Upper lobe of left lung (tissue), 6 donors: Measurements from ENCODE around the gene MSX2. TPM values are rescaled to one million over a fixed set of nuclear protein-coding genes. Genes with fewer than 3 reads are reported as not detected.
"Not testable (repeated sequence)": the region's sequence is repeated elsewhere in the genome, so short reads cannot be mapped to it uniquely, and the experiment has no call there.

Source experiments
- ATAC-seq, 2 donors: fragments of 200-7000 bp; cut with Tn5 transposase; one replicate each; pipeline ENCODE4 v1.9.1; 2022; ENCODE audit warnings: mild to moderate bottlenecking in 2 of 2, moderate library complexity in 2 of 2; ENCODE audit not compliant: low FRiP score in 2 of 2
- DNase-seq, 2 donors: peaks; one replicate each; pipeline ENCODE4 v3.0.0-alpha.2; 2019 to 2020
- H3K27ac ChIP-seq, 4 donors: fragments of 200-600 bp; sonication (generic); one replicate each; pipeline ENCODE4 v1.5.1; 2016 to 2019
- H3K27me3 ChIP-seq, 4 donors: fragments of 200-600 bp; sonication (generic); one replicate each; pipeline ENCODE4 v1.5.1; 2017 to 2019
- H3K36me3 ChIP-seq, 4 donors: fragments of 200-600 bp; sonication (generic); one replicate each; pipeline ENCODE4 v1.5.1; 2016 to 2019
- H3K4me1 ChIP-seq, 4 donors: fragments of 200-600 bp; sonication (generic); one replicate each; pipeline ENCODE4 v1.5.1; 2018 to 2019
- H3K4me3 ChIP-seq, 4 donors: fragments of 200-600 bp; sonication (generic); one replicate each; pipeline ENCODE4 v1.5.1; 2017 to 2019; ENCODE audit warnings: mild to moderate bottlenecking in 2 of 4, moderate library complexity in 1 of 4
- H3K9me3 ChIP-seq, 4 donors: fragments of 200-600 bp; sonication (generic); one replicate each; pipeline ENCODE4 v1.5.1; 2018 to 2019
- CTCF ChIP-seq, 6 experiments: fragments of 450-650 bp in 4 of 6; fragments of 200-600 bp in 2 of 6; sonication (generic) in 2 of 6; IDR thresholded peaks; one replicate each; pipeline ENCODE4 v1.5.1; 2016 to 2019; ENCODE audit warnings: antibody characterized with exemption in 6 of 6
- EP300 ChIP-seq, 4 donors: sonication (generic); formaldehyde crosslinking; IDR thresholded peaks; one replicate each; pipeline ENCODE4 v1.5.1; 2017; ENCODE audit warnings: antibody characterized with exemption in 4 of 4, control low read depth in 2 of 4
- POLR2A ChIP-seq, 4 donors: fragments of 450-650 bp; IDR thresholded peaks; one replicate each; pipeline ENCODE4 v1.5.1; 2016 to 2017; ENCODE audit warnings: antibody characterized with exemption in 4 of 4, mild to moderate bottlenecking in 2 of 4
- POLR2AphosphoS5 ChIP-seq, 2 donors: sonication (generic); formaldehyde crosslinking; IDR thresholded peaks; one replicate each; pipeline ENCODE4 v1.5.1; 2017; ENCODE audit warnings: antibody characterized with exemption in 2 of 2
- WGBS, 2 donors: methylation state at CpG; one replicate each; pipeline ENCODE4 v1.1.5; 2017 to 2018; 5-methylcytosine and 5-hydroxymethylcytosine counted together
- total RNA-seq, 6 donors: library from RNA; depleted of rRNA in 4 of 6; stranded (reverse); fragments of >200 nt in 4 of 6; gene quantifications; one replicate each; pipeline versions ENCODE4 v1.1.0 to v1.2.1, GENCODE V29; 2016 to 2021
- donor health status: DM: no; HTN: no; CAD: no; lungs with moderate emphysema.
- donor health status: DM: no; HTN: yes; CAD: no; lungs with severe emphysema.

Gene MSX2
- total RNA-seq, 6 donors from 2014 or later: 0.44 to 1.6 (median 1.5) TPM; not detected in 2

GRCh38 chr5:174760721-174761120 is 36.3 kb downstream of the MSX2 start:
- H3K36me3 ChIP-seq: no peaks in the 10 kb centered on the region
- no peak for TF ChIP-seq POLR2A (IDR thresholded peaks at IDR 0.05)
- TF ChIP-seq EP300 (IDR thresholded peaks at IDR 0.05): no peak
- TF ChIP-seq CTCF (IDR thresholded peaks at IDR 0.05): no peak
- TF ChIP-seq POLR2AphosphoS5 (IDR thresholded peaks at IDR 0.05): no peak
- no peaks in the 10 kb centered on the region for H3K27me3 ChIP-seq
- no peak overlapping the region for H3K27ac ChIP-seq
- no peak overlapping the region for H3K4me3 ChIP-seq
- no peaks in the 10 kb centered on the region for H3K4me1 ChIP-seq
- ATAC-seq: no peak
- no peaks in the 10 kb centered on the region for H3K9me3 ChIP-seq
- WGBS, 2 donors: 91% methylated on average over 11 of the region's 11 CpGs
- no peak for DNase-seq

- H3K27me3 ChIP-seq, H3K36me3 ChIP-seq, H3K4me3 ChIP-seq, H3K4me1 ChIP-seq, DNase-seq, H3K9me3 ChIP-seq, H3K27ac ChIP-seq, ATAC-seq: not testable (repeated sequence)
- WGBS, 2 donors: 92 to 93% methylated on average over 2 of the region's 2 CpGs
Observed at GRCh38 chr5:174761341-174761740, 37.0 kb downstream of the MSX2 start.

- WGBS, 2 donors: 79 to 84% methylated on average over 9 to 10 of the region's 10 CpGs
- ATAC-seq (no peak), DNase-seq (no peak)
- no peaks in the 10 kb centered on the region for H3K27me3 ChIP-seq
- no peaks in the 10 kb centered on the region for H3K36me3 ChIP-seq
- no peak overlapping the region for H3K4me3 ChIP-seq
- no peaks in the 10 kb centered on the region for H3K4me1 ChIP-seq
- no peak overlapping the region for H3K27ac ChIP-seq
- no peaks in the 10 kb centered on the region for H3K9me3 ChIP-seq
- no peak for TF ChIP-seq EP300 (IDR thresholded peaks at IDR 0.05)
- no peak for TF ChIP-seq POLR2AphosphoS5 (IDR thresholded peaks at IDR 0.05)
Observed at GRCh38 chr5:174764309-174764708, 39.9 kb downstream of the MSX2 start.

- ATAC-seq (no peak), DNase-seq (peak in 1 of 2 donors; percentile 20)
- Histone ChIP-seq H3K4me3 (no peak overlapping the region), H3K36me3 (no peaks in the 10 kb centered on the region), H3K4me1 (no peaks in the 10 kb centered on the region), H3K27me3 (no peaks in the 10 kb centered on the region), H3K27ac (no peak overlapping the region), H3K9me3 (no peaks in the 10 kb centered on the region)
- no peak for TF ChIP-seq CTCF (IDR thresholded peaks at IDR 0.05)
- TF ChIP-seq POLR2AphosphoS5 (IDR thresholded peaks at IDR 0.05): no peak
- no peak for TF ChIP-seq EP300 (IDR thresholded peaks at IDR 0.05)
- no peak for TF ChIP-seq POLR2A (IDR thresholded peaks at IDR 0.05)
- WGBS, 2 donors: 79 to 89% methylated on average over 18 of the region's 18 CpGs
Observed at GRCh38 chr5:174765540-174765939, 41.2 kb downstream of the MSX2 start.

- H3K36me3 ChIP-seq: no peaks in the 10 kb centered on the region
- no peak overlapping the region for H3K4me3 ChIP-seq
- ATAC-seq (no peak), DNase-seq (no peak)
- no peak overlapping the region for H3K27ac ChIP-seq
- WGBS, 2 donors: 57 to 68% methylated on average over 4 of the region's 4 CpGs
- no peaks in the 10 kb centered on the region for H3K4me1 ChIP-seq
- no peaks in the 10 kb centered on the region for H3K27me3 ChIP-seq
- TF ChIP-seq POLR2A (IDR thresholded peaks at IDR 0.05): no peak
- no peak for TF ChIP-seq EP300 (IDR thresholded peaks at IDR 0.05)
- no peak for TF ChIP-seq POLR2AphosphoS5 (IDR thresholded peaks at IDR 0.05)
- TF ChIP-seq CTCF (IDR thresholded peaks at IDR 0.05): no peak
- H3K9me3 ChIP-seq: no peaks in the 10 kb centered on the region
Observed at GRCh38 chr5:174767670-174768069, 43.3 kb downstream of the MSX2 start.

GRCh38 chr5:174769005-174769404 is 44.6 kb downstream of the MSX2 start:
- Histone ChIP-seq H3K27ac (no peak overlapping the region), H3K27me3 (no peaks in the 10 kb centered on the region), H3K4me1 (no peaks in the 10 kb centered on the region), H3K36me3 (no peaks in the 10 kb centered on the region), H3K9me3 (no peaks in the 10 kb centered on the region), H3K4me3 (no peak overlapping the region)
- 94 to 95% methylated on average over 4 of the region's 4 CpGs for WGBS, 2 donors
- no peak for DNase-seq
- no peak for TF ChIP-seq POLR2AphosphoS5 (IDR thresholded peaks at IDR 0.05)
- no peak for TF ChIP-seq POLR2A (IDR thresholded peaks at IDR 0.05)
- TF ChIP-seq CTCF (IDR thresholded peaks at IDR 0.05): no peak
- TF ChIP-seq EP300 (IDR thresholded peaks at IDR 0.05): no peak
- no peak for ATAC-seq
